ENCODE measurements around the gene RPL12.

RPL12 gene

DNA sequence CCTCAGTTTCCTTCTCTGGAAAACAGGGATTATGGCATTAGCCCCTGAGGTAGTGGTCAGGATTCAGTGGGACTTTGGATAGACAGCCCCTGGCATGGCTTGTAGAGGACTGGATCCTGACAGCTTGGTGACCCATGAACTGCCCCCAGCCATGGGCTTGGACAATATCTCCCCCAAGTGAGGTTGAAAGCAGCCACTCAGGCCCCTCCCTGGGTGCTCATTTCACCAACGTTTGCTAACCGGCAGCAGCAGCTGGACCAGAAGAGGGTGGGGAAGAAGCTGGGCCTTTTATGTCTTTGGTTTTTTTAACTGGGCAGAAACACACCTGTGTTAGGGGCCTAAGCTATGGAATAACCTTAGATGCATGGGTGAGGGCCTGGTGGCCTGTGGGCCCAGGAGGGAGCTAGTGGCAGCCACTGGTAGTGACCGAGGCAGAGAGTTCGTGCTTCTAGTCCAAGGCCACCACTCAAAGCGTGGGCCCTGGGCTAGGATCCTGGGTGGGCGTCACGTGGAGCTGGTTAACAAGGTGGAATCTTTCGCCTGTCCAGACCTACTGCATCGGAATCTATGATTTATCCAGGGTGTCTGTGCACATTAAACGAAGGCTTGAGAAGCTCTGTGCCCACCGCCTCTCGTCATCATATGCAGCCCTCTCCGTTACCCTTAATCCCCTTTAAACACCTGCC lies 52.3 kb downstream of the RPL12 start:
- Histone ChIP-seq H3K36me3 (ENCODE audit: control insufficient read depth, insufficient read depth, low read length, severe bottlenecking) (no peaks in the 10 kb centered on the region), H3K27me3 (replicated peaks; ENCODE audit: control insufficient read depth, insufficient read depth, low read length) (peaks cover 71% of the 10 kb centered on the region), H3K4me1 (ENCODE audit: control insufficient read depth, insufficient read depth, low read length) (no peaks in the 10 kb centered on the region), H3K9ac (ENCODE audit: low read length) (no peak overlapping the region), H3K9me3 (ENCODE audit: control insufficient read depth, low read length) (no peaks in the 10 kb centered on the region), H3K4me3 (ENCODE audit: low read length) (no peak overlapping the region)
- no peak for DNase-seq (ENCODE audit: low read depth)

- H3K4me3 ChIP-seq (ENCODE audit: low read length): no peak overlapping the region
- no peak for DNase-seq (ENCODE audit: low read depth)
- no peaks in the 10 kb centered on the region for H3K4me1 ChIP-seq (ENCODE audit: control insufficient read depth, insufficient read depth, low read length)
- no peak overlapping the region for H3K9ac ChIP-seq (ENCODE audit: low read length)
- no peaks in the 10 kb centered on the region for H3K36me3 ChIP-seq (ENCODE audit: control insufficient read depth, insufficient read depth, low read length, severe bottlenecking)
- H3K9me3 ChIP-seq (ENCODE audit: control insufficient read depth, low read length): no peaks in the 10 kb centered on the region
- H3K27me3 ChIP-seq (replicated peaks; ENCODE audit: control insufficient read depth, insufficient read depth, low read length): peaks cover 71% of the 10 kb centered on the region
Observed at GRCh38 chr9:127398275-127398647, 52.9 kb downstream of the RPL12 start.

Data from adipocyte (in vitro differentiated cells).